HG03469 (cell line): ENCODE results near the gene STPG4.

Source experiments
- ATAC-seq: cut with Tn5 transposase; IDR thresholded peaks from one replicate; pipeline ENCODE4 v1.9.1; 2021; ENCODE audit warnings: mild to moderate bottlenecking, moderate library complexity, moderate number of reproducible peaks; ENCODE audit not compliant: unreplicated experiment

The STPG4 gene

GRCh38 chr2:47056868-47057686 lies 98.0 kb downstream of the STPG4 start:
- ATAC-seq = no peak

- no peak for ATAC-seq
Measured at GRCh38 chr2:47056374-47056773, 98.7 kb downstream of the STPG4 start.

- no peak for ATAC-seq
Measured at GRCh38 chr2:47054868-47055267, 100.2 kb downstream of the STPG4 start.

- no peak for ATAC-seq
Measured at GRCh38 chr2:47054036-47054555, 101.0 kb downstream of the STPG4 start.

- ATAC-seq = no peak
Measured at GRCh38 chr2:47052847-47053246, 102.3 kb downstream of the STPG4 start.

GRCh38 chr2:47051562-47051961 lies 103.5 kb downstream of the STPG4 start:
- ATAC-seq = no peak

GRCh38 chr2:47050762-47051161 lies 104.3 kb downstream of the STPG4 start:
- no peak for ATAC-seq

- ATAC-seq = no peak
Measured at GRCh38 chr2:47050021-47050760, 104.9 kb downstream of the STPG4 start.

GRCh38 chr2:47049502-47049901 lies 105.6 kb downstream of the STPG4 start:
- ATAC-seq = no peak

- ATAC-seq = no peak
Measured at GRCh38 chr2:47048801-47049480, 106.2 kb downstream of the STPG4 start.

- no peak for ATAC-seq
Measured at GRCh38 chr2:47046271-47046670, 108.8 kb downstream of the STPG4 start.

- ATAC-seq = no peak
Measured at GRCh38 chr2:47043891-47044239, 111.2 kb downstream of the STPG4 start.

- ATAC-seq = no peak
Measured at GRCh38 chr2:47043142-47043890, 111.8 kb downstream of the STPG4 start.

GRCh38 chr2:47041891-47042684 lies 113.0 kb downstream of the STPG4 start:
- ATAC-seq = no peak

- no peak for ATAC-seq
Measured at GRCh38 chr2:47041063-47041462, 114.0 kb downstream of the STPG4 start.

GRCh38 chr2:47040651-47041050 lies 114.5 kb downstream of the STPG4 start:
- no peak for ATAC-seq

GRCh38 chr2:47039913-47040562 lies 115.1 kb downstream of the STPG4 start:
- no peak for ATAC-seq

- no peak for ATAC-seq
Measured at GRCh38 chr2:47039489-47039870, 115.6 kb downstream of the STPG4 start.

GRCh38 chr2:47038656-47039488 lies 116.2 kb downstream of the STPG4 start:
- peak; percentile 35 for ATAC-seq
